PC-3 (cell line): ENCODE measurements around the gene GRIN1.

Source experiments
- EZH2 ChIP-seq: fragments of 300-600 bp; sonication (generic); IDR thresholded peaks from one replicate; pipeline ENCODE4 v1.6.1; 2017; ENCODE audit warnings: antibody characterized with exemption, mild to moderate bottlenecking, low read length; ENCODE audit not compliant: unreplicated experiment
- TF ChIP-seq, protein P1 (sequence below): fragments of 300-600 bp; sonication (generic); conservative IDR thresholded peaks from 2 replicates; pipeline ENCODE4 v1.5.1; 2017; ENCODE audit warnings: antibody characterized with exemption, low read depth, mild to moderate bottlenecking, low read length

- TF ChIP-seq, protein P1, sequence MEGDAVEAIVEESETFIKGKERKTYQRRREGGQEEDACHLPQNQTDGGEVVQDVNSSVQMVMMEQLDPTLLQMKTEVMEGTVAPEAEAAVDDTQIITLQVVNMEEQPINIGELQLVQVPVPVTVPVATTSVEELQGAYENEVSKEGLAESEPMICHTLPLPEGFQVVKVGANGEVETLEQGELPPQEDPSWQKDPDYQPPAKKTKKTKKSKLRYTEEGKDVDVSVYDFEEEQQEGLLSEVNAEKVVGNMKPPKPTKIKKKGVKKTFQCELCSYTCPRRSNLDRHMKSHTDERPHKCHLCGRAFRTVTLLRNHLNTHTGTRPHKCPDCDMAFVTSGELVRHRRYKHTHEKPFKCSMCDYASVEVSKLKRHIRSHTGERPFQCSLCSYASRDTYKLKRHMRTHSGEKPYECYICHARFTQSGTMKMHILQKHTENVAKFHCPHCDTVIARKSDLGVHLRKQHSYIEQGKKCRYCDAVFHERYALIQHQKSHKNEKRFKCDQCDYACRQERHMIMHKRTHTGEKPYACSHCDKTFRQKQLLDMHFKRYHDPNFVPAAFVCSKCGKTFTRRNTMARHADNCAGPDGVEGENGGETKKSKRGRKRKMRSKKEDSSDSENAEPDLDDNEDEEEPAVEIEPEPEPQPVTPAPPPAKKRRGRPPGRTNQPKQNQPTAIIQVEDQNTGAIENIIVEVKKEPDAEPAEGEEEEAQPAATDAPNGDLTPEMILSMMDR = no peak
- TF ChIP-seq EZH2 = no peak
Measured at GRCh38 chr9:137164370-137165249, 25.7 kb downstream of the GRIN1 start.
